Measurements from ENCODE around the gene FAF1.

DNA sequence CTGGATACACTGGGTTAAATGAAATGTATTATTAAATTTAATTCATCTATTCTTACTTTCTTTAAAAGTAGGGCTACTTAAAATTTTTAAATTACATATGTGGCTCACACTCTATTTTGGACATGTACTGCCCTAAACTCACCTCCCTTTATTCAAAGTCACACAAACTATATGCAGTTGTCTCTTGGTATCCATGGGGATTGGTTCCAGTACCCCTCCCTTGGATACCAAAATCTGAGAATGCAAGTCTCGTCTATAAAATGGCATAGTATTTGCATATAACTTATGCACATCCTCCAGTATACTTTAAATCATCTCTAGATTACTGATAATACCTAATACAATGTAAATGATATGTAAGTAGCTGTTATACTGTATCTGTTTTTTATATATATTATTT, 57.6 kb downstream of the FAF1 start:
- TF ChIP-seq CTCF (IDR thresholded peaks at IDR 0.05; ENCODE audit: extremely low read depth in 1 of 2, insufficient read depth in 1 of 2, low read depth in 1 of 2, low read length in 2 of 2), result no peak
- no peak for TF ChIP-seq MYC (IDR thresholded peaks at IDR 0.05; ENCODE audit: low read depth, low read length)
- TF ChIP-seq POLR2AphosphoS5 (IDR thresholded peaks at IDR 0.05; ENCODE audit: insufficient read depth, low read depth, low read length), result no peak
- TF ChIP-seq GATA2 (IDR thresholded peaks at IDR 0.05; ENCODE audit: insufficient read depth, insufficient read length, low read depth, low read length), result no peak
